Ectodermal cell (in vitro differentiated cells): ENCODE data around the gene HFE. TPM values are rescaled to one million over a fixed set of nuclear protein-coding genes. Genes with fewer than 3 reads are reported as not detected.
"Not testable (repeated sequence)": the region's sequence is repeated elsewhere in the genome, so short reads cannot be mapped to it uniquely, and the experiment has no call there.

ENCODE experiments used
- H3K27ac ChIP-seq: 2 replicates; pipeline ENCODE4 v1.7.0; 2013; ENCODE audit warnings: mild to moderate bottlenecking, low read depth, low read length; ENCODE audit not compliant: insufficient read depth, poor library complexity, severe bottlenecking
- H3K27me3 ChIP-seq: 2 replicates; pipeline ENCODE4 v1.7.0; 2013; ENCODE audit warnings: mild to moderate bottlenecking, low read length; ENCODE audit not compliant: insufficient read depth, control insufficient read depth, poor library complexity, severe bottlenecking
- H3K36me3 ChIP-seq: one replicate; pipeline ENCODE4 v1.7.0; 2013; ENCODE audit warnings: low read length; ENCODE audit not compliant: control insufficient read depth, insufficient read depth
- H3K4me1 ChIP-seq: one replicate; pipeline ENCODE4 v1.7.0; 2013; ENCODE audit warnings: low read length; ENCODE audit not compliant: control insufficient read depth, insufficient read depth
- H3K4me3 ChIP-seq: 2 replicates; pipeline ENCODE4 v1.7.0; 2013; ENCODE audit warnings: low read depth, low read length, control low read depth; ENCODE audit not compliant: insufficient read depth
- H3K9me3 ChIP-seq: 2 replicates; pipeline ENCODE4 v1.7.0; 2013; ENCODE audit warnings: mild to moderate bottlenecking, low read length, moderate library complexity; ENCODE audit not compliant: control insufficient read depth
- WGBS, 2 experiments: methylation state at CpG; one replicate each; pipeline ENCODE4 v1.1.7; 2013; ENCODE audit warnings: missing lambda C conversion rate in 2 of 2; 5-methylcytosine and 5-hydroxymethylcytosine counted together
- polyA plus RNA-seq, 4 experiments: library from polyadenylated mRNA; stranded (reverse); fragments of 50-300 nt; gene quantifications; one replicate each; pipeline ENCODE4 v1.2.3, GENCODE V29; 2013

HFE gene, protein sequence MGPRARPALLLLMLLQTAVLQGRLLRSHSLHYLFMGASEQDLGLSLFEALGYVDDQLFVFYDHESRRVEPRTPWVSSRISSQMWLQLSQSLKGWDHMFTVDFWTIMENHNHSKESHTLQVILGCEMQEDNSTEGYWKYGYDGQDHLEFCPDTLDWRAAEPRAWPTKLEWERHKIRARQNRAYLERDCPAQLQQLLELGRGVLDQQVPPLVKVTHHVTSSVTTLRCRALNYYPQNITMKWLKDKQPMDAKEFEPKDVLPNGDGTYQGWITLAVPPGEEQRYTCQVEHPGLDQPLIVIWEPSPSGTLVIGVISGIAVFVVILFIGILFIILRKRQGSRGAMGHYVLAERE
- polyA plus RNA-seq (2013, experiment 1 of 4) = 0.78 TPM
- 0.92 TPM for polyA plus RNA-seq (2013, experiment 2 of 4)
- polyA plus RNA-seq (2013, experiment 3 of 4) = 0.85 TPM
- polyA plus RNA-seq (2013, experiment 4 of 4) = 0.93 TPM

DNA sequence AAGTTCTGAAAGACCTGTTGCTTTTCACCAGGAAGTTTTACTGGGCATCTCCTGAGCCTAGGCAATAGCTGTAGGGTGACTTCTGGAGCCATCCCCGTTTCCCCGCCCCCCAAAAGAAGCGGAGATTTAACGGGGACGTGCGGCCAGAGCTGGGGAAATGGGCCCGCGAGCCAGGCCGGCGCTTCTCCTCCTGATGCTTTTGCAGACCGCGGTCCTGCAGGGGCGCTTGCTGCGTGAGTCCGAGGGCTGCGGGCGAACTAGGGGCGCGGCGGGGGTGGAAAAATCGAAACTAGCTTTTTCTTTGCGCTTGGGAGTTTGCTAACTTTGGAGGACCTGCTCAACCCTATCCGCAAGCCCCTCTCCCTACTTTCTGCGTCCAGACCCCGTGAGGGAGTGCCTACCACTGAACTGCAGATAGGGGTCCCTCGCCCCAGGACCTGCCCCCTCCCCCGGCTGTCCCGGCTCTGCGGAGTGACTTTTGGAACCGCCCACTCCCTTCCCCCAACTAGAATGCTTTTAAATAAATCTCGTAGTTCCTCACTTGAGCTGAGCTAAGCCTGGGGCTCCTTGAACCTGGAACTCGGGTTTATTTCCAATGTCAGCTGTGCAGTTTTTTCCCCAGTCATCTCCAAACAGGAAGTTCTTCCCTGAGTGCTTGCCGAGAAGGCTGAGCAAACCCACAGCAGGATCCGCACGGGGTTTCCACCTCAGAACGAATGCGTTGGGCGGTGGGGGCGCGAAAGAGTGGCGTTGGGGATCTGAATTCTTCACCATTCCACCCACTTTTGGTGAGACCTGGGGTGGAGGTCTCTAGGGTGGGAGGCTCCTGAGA lies at the start of gene HFE:
Gene HFE (plus strand): TSS at position 146 of the 832 bp plus-strand sequence. CDS start 12 bp downstream, at position 158.
- H3K27ac ChIP-seq = no peak within 1 kb of the TSS
- no peaks in the 10 kb centered on the region for H3K27me3 ChIP-seq
- H3K9me3 ChIP-seq = no peaks in the 10 kb centered on the region
- WGBS, 2 experiments = 3 to 4% methylated on average over 41 of the region's 41 CpGs
- no peaks in the 10 kb centered on the region for H3K36me3 ChIP-seq
- no peaks in the 10 kb centered on the region for H3K4me1 ChIP-seq
- peak within 1 kb of the TSS; percentile 51 for H3K4me3 ChIP-seq

DNA sequence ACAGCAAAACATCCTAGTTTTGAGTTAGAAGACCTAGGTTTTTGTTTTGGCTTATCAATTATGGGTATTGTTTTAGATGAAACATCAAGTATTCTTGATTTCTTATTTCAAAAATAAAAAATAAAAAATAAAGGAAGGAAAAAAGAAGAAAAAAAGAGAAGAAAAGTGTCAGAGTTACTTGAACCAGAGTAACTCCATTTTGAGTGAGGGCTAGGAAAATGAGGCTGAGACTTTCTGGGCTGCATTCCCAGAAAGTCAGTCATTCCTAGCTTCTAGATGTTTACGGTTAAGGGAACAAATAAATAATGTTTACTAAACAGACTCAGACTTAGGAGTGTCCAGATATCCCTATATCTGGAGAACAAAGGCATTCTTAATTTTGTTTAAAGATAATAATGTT lies 45.3 kb upstream of the HFE start:
- Histone ChIP-seq H3K27ac (no peak overlapping the region), H3K4me3 (no peak overlapping the region), H3K4me1 (no peaks in the 10 kb centered on the region), H3K27me3 (no peaks in the 10 kb centered on the region), H3K36me3 (peaks cover 6% of the 10 kb centered on the region), H3K9me3 (no peaks in the 10 kb centered on the region)
- WGBS, 2 experiments = 100% methylated on average over 1 of the region's 1 CpG; no CpG with 5 or more reads in 1 of the 2 experiments

DNA sequence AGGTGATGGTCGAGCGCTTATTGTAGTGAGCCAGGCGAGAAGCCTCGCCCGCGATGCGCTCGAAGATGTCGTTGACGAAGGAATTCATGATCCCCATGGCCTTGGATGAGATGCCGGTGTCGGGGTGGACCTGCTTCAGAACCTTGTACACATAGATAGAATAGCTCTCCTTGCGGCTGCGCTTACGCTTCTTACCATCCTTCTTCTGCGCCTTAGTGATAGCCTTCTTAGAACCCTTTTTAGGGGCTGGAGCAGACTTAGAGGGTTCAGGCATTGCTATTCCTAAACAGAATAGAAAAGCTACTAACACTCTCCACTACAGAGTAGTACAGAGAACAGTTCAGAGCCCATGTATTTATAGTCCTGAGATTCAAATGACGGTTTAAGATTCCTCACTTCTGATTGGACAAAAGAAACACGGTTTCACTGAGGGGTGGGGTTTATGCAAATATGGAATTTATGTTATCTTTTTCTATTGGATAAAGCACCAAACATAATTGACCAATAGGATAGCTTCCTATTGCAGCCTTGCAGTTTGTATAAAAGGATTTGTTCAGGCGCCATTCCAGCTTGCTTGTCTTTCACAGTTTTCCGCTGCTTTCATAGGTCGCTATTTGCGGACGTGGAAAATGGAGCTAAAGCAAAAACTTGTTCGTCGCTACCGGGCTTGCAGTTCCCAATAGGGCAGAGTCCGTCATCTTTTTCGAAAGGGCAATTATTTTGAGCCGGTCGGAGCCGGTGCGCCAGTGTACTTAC lies 43.7 kb upstream of the HFE start:
- Histone ChIP-seq H3K27me3 (no peaks in the 10 kb centered on the region), H3K4me3 (no peak overlapping the region), H3K36me3 (peaks cover 6% of the 10 kb centered on the region), H3K4me1 (no peaks in the 10 kb centered on the region), H3K9me3 (no peaks in the 10 kb centered on the region), H3K27ac (no peak overlapping the region)
- WGBS, 2 experiments = 95% methylated on average over 30 to 32 of the region's 32 CpGs

DNA sequence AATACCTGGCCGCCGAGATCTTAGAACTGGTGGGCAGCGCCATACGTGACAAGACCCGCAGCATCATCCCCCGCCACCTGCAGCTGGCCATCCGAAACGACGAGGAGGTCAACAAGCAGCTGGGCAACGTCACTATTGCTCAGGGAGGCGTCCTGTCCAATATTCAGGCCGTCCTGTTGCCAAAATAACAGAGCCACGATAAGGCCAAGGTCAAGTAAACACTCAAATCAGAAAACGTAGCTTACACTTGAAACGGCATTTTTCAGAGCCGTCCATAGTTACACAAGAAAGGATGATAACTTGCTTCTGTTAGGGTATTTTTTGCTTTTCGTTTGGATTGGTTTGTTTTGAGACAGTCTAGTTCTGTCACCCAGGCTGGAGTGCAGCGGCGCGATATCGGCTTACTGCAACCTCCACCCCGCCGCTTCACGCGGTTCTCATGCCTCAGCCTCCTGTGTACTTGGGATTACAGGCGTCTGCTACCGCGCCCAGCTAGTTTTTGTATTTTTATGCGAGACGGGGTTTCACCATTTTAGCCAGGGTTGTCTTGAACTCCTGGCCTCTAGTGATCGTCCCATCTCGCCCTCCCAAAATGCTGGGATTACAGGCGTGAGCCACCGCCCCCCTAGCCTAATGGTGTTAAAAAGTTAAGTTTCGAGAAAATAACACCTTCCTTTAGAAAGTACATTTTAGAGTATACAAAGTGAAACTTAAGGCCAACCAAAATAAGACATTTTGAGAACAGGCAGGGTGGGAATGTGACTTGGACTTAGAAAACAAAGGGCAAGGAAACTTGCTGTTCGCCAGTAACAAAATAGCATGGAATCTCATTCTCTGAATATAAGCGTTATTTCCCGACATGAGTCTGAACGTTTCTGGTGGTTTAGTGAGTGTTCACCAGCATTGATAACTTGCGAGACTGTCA lies 42.8 kb upstream of the HFE start:
- no peak overlapping the region for H3K27ac ChIP-seq
- H3K9me3 ChIP-seq = no peaks in the 10 kb centered on the region
- H3K27me3 ChIP-seq = no peaks in the 10 kb centered on the region
- H3K4me3 ChIP-seq = no peak overlapping the region
- peaks cover 6% of the 10 kb centered on the region for H3K36me3 ChIP-seq
- WGBS, 2 experiments = 94 to 96% methylated on average over 38 to 40 of the region's 40 CpGs
- peaks cover 5% of the 10 kb centered on the region for H3K4me1 ChIP-seq

DNA sequence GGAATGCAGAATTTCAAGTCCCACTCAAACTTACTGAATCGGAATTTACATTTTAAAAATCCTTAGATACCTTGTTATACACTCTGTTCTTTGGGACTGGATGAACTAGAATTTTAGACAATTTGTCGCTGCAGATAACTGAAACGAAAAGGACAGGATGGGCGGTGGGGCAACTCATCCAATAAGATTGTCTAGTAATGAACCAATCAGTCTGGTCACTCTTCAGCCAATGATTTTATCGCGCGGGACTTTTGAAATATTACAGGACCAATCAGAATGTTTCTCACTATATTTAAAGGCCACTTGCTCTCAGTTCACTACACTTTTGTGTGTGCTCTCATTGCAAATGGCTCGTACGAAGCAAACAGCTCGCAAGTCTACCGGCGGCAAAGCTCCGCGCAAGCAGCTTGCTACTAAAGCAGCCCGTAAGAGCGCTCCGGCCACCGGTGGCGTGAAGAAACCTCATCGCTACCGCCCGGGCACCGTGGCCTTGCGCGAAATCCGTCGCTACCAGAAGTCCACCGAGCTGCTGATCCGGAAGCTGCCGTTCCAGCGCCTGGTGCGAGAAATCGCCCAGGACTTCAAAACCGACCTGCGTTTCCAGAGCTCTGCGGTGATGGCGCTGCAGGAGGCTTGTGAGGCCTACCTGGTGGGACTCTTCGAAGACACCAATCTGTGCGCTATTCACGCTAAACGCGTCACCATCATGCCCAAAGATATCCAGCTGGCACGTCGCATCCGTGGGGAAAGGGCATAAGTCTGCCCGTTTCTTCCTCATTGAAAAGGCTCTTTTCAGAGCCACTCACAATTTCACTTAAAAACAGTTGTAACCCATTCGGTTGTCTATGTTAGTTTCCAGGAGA lies 41.9 kb upstream of the HFE start:
- peaks cover 6% of the 10 kb centered on the region for H3K36me3 ChIP-seq
- no peak overlapping the region for H3K4me3 ChIP-seq
- no peak overlapping the region for H3K27ac ChIP-seq
- no peaks in the 10 kb centered on the region for H3K27me3 ChIP-seq
- 95 to 96% methylated on average over 47 of the region's 47 CpGs for WGBS, 2 experiments
- H3K9me3 ChIP-seq = no peaks in the 10 kb centered on the region
- H3K4me1 ChIP-seq = peaks cover 5% of the 10 kb centered on the region

DNA sequence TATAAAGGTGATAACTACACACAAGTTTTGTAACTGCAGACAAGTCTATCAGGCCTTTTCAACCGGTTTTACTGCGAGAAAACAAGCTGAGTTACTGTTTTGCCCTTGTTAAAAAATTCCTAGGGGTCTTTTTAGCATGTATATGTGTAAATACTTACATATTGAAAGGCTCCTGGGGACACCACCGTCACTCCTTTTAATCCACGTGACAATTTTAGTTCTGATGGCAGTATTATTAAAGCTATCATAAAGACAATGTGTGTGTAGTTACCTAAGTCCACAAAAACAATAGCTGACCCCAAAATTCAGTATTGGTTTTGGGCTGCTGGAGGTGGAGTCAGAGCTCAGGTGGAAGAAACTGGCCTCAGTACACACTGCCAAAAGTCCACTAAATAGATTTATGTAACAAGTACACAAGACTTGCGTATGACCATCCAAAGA lies 41.3 kb upstream of the HFE start:
- 85 to 89% methylated on average over 2 to 5 of the region's 5 CpGs for WGBS, 2 experiments
- H3K9me3 ChIP-seq = no peaks in the 10 kb centered on the region
- no peak overlapping the region for H3K4me3 ChIP-seq
- peaks cover 5% of the 10 kb centered on the region for H3K4me1 ChIP-seq
- H3K36me3 ChIP-seq = peaks cover 6% of the 10 kb centered on the region
- H3K27me3 ChIP-seq = no peaks in the 10 kb centered on the region
- no peak overlapping the region for H3K27ac ChIP-seq

DNA sequence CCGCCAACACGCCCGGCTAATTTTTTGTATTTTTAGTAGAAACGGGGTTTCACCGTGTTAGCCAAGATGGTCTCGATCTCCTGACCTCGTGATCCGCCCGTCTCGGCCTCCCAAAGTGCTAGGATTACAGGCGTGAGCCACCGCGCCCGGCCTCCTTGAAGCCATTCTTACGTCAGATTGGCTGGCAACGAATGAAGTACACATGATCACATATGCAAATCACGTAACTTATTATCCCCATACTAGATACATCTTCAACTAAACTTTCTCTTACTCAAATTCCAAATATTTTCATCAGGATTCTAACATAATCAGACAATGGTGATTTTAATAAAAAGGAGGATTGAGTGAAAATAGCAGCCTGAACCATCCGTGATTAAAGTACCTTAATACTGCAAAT lies 39.9 kb upstream of the HFE start:
- not testable (repeated sequence) for H3K36me3 ChIP-seq, H3K9me3 ChIP-seq, H3K27ac ChIP-seq, H3K4me1 ChIP-seq, H3K4me3 ChIP-seq, H3K27me3 ChIP-seq
- 92 to 96% methylated on average over 15 to 18 of the region's 18 CpGs for WGBS, 2 experiments

DNA sequence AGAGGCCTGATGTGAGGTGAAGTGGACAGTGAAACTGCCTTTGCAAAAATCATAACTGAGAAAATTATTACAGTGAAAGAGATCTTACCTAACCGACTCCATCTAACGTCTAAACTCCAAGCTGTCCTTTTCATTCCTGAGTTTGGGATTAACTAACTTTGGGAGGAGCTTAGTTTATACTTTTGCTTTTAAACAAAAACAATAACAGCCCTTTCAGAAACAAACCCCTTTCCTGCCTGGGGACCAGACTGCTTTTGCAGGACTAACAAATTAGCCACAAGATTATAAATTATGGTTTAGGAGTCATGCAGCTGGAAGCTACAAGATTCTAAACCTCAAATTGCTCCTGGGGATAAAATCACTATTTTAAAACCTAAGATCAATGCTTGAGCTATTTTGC lies 38.6 kb upstream of the HFE start:
- peaks cover 5% of the 10 kb centered on the region for H3K4me1 ChIP-seq
- no peaks in the 10 kb centered on the region for H3K9me3 ChIP-seq
- no peaks in the 10 kb centered on the region for H3K27me3 ChIP-seq
- H3K4me3 ChIP-seq = no peak overlapping the region
- 91 to 96% methylated on average over 2 of the region's 2 CpGs for WGBS, 2 experiments
- H3K27ac ChIP-seq = no peak overlapping the region
- no peaks in the 10 kb centered on the region for H3K36me3 ChIP-seq
